CD14-positive monocyte (primary cell): ENCODE results near the gene GPR3. TPM values are rescaled to one million over a fixed set of nuclear protein-coding genes. Genes with fewer than 3 reads are reported as not detected.

ENCODE experiments used
- DNase-seq, 3 donors: peaks; one replicate each; pipeline ENCODE4 v3.0.0-alpha.2; 2011 to 2022
- H2AFZ ChIP-seq: 2 replicates; pipeline ENCODE4 v1.6.0; 2012; ENCODE audit warnings: mild to moderate bottlenecking, low read depth, low read length, inconsistent platforms; ENCODE audit not compliant: insufficient read depth, poor library complexity, severe bottlenecking
- H3K27ac ChIP-seq, 2 donors: 1 replicate in 1 of 2; 2 replicates in 1 of 2; pipeline ENCODE4 v1.5.1; 2012 to 2013; ENCODE audit warnings: low read length in 2 of 2, control low read depth in 1 of 2, inconsistent platforms in 1 of 2, low read depth in 1 of 2, mild to moderate bottlenecking in 1 of 2
- H3K27me3 ChIP-seq, 2 donors: one replicate each; pipeline versions ENCODE4 v1.6.0 to v1.6.1; 2011 to 2013; ENCODE audit warnings: low read length in 2 of 2; ENCODE audit not compliant: control insufficient read depth in 2 of 2, insufficient read depth in 2 of 2
- H3K36me3 ChIP-seq, 2 donors: replicated peaks in 1 of 2; 1 replicate in 1 of 2; 2 replicates in 1 of 2; pipeline versions ENCODE4 v1.5.1 to v1.6.1; 2012 to 2013; ENCODE audit warnings: low read length in 2 of 2, control low read depth in 1 of 2, inconsistent platforms in 1 of 2, mild to moderate bottlenecking in 1 of 2; ENCODE audit not compliant: insufficient read depth in 2 of 2, control insufficient read depth in 1 of 2
- H3K4me1 ChIP-seq, 2 donors: 1 replicate in 1 of 2; 2 replicates in 1 of 2; pipeline versions ENCODE4 v1.5.1 to v1.6.1; 2012 to 2013; ENCODE audit warnings: low read length in 2 of 2, control low read depth in 1 of 2, inconsistent platforms in 1 of 2, mild to moderate bottlenecking in 1 of 2, moderate library complexity in 1 of 2; ENCODE audit not compliant: insufficient read depth in 2 of 2, control insufficient read depth in 1 of 2
- H3K4me2 ChIP-seq: replicated peaks from 2 replicates; pipeline ENCODE3; 2012; ENCODE audit warnings: low read length, moderate library complexity, mild to moderate bottlenecking; ENCODE audit not compliant: poor library complexity, severe bottlenecking; ENCODE audit errors: extremely low read depth
- H3K4me3 ChIP-seq, 3 experiments: fragments of 200-600 bp in 1 of 3; sonication (generic) in 1 of 3; replicated peaks in 1 of 3; 1 replicate in 2 of 3; 2 replicates in 1 of 3; pipeline ENCODE4 v1.5.1; 2011 to 2013; ENCODE audit warnings: low read length in 3 of 3, mild to moderate bottlenecking in 3 of 3, control low read depth in 2 of 3, low read depth in 2 of 3, inconsistent platforms in 1 of 3, moderate library complexity in 1 of 3
- H3K79me2 ChIP-seq: 2 replicates; pipeline ENCODE4 v1.6.0; 2012; ENCODE audit warnings: mild to moderate bottlenecking, control low read depth, inconsistent platforms, low read length, moderate library complexity; ENCODE audit not compliant: insufficient read depth
- H3K9ac ChIP-seq: 2 replicates; pipeline ENCODE4 v1.6.0; 2017; ENCODE audit warnings: low read length, mild to moderate bottlenecking; ENCODE audit not compliant: insufficient read depth, poor library complexity, severe bottlenecking
- H3K9me3 ChIP-seq, 2 donors: replicated peaks in 1 of 2; 1 replicate in 1 of 2; 2 replicates in 1 of 2; pipeline versions ENCODE4 v1.5.1 to v1.6.1; 2012 to 2013; ENCODE audit warnings: low read length in 2 of 2, control low read depth in 1 of 2; ENCODE audit not compliant: control insufficient read depth in 1 of 2, insufficient read depth in 1 of 2
- H4K20me1 ChIP-seq: 2 replicates; pipeline ENCODE4 v1.6.0; 2012; ENCODE audit warnings: mild to moderate bottlenecking, low read length, control low read depth, moderate library complexity; ENCODE audit not compliant: insufficient read depth
- H3K27ac Mint-ChIP-seq, 7 donors: one replicate each; pipeline ENCODE4 v1.8.0; 2020; ENCODE audit warnings: mild to moderate bottlenecking in 7 of 7, mixed read lengths in 7 of 7, moderate library complexity in 6 of 7, inconsistent platforms in 2 of 7
- H3K27me3 Mint-ChIP-seq, 3 donors: one replicate each; pipeline ENCODE4 v1.8.0; 2021 to 2022; ENCODE audit warnings: low read depth in 3 of 3, mild to moderate bottlenecking in 3 of 3, mixed read lengths in 3 of 3, moderate library complexity in 3 of 3, inconsistent platforms in 1 of 3
- H3K36me3 Mint-ChIP-seq, 2 donors: one replicate each; pipeline ENCODE4 v1.8.0; 2020; ENCODE audit warnings: mixed read lengths in 2 of 2, inconsistent platforms in 1 of 2, mild to moderate bottlenecking in 1 of 2
- H3K4me1 Mint-ChIP-seq: one replicate; pipeline ENCODE4 v1.8.0; 2020; ENCODE audit warnings: mild to moderate bottlenecking, mixed read lengths
- H3K4me3 Mint-ChIP-seq, 2 donors: one replicate each; pipeline ENCODE4 v1.8.0; 2020; ENCODE audit warnings: mild to moderate bottlenecking in 2 of 2, mixed read lengths in 2 of 2, moderate library complexity in 1 of 2
- H3K9me3 Mint-ChIP-seq, 7 donors: one replicate each; pipeline ENCODE4 v1.8.0; 2020 to 2022; ENCODE audit warnings: mixed read lengths in 7 of 7, mild to moderate bottlenecking in 6 of 7, moderate library complexity in 6 of 7, inconsistent platforms in 2 of 7
- CTCF ChIP-seq: fragments of 200-600 bp; IDR thresholded peaks from one replicate; pipeline ENCODE4 v1.8.0; 2022; ENCODE audit warnings: antibody characterized with exemption, mild to moderate bottlenecking
- WGBS: methylation state at CpG from one replicate; pipeline ENCODE4 v1.1.5; 2013; ENCODE audit warnings: missing lambda C conversion rate; ENCODE audit not compliant: insufficient coverage; 5-methylcytosine and 5-hydroxymethylcytosine counted together
- intact Hi-C, 2 donors: fragments of 100-400 bp; cut with micrococcal nuclease; formaldehyde crosslinking; loops; one replicate each; pipeline versions ENCODE4 v1.15.0 to v1.15.1; 2023
- polyA plus RNA-seq, 3 donors: library from polyadenylated mRNA; depleted of rRNA in 1 of 3; unstranded in 2 of 3; stranded (reverse) in 1 of 3; fragments of 300-500 nt in 2 of 3; fragments of >200 nt in 1 of 3; fragmentation: Illumina TruSeq in 2 of 3; gene quantifications; 1 replicate in 2 of 3; 2 replicates in 1 of 3; pipeline ENCODE4 v1.2.3, GENCODE V29; 2012 to 2021

The GPR3 gene
- polyA plus RNA-seq, 3 donors, result 0.26 to 2.7 TPM; not detected in 1

DNA sequence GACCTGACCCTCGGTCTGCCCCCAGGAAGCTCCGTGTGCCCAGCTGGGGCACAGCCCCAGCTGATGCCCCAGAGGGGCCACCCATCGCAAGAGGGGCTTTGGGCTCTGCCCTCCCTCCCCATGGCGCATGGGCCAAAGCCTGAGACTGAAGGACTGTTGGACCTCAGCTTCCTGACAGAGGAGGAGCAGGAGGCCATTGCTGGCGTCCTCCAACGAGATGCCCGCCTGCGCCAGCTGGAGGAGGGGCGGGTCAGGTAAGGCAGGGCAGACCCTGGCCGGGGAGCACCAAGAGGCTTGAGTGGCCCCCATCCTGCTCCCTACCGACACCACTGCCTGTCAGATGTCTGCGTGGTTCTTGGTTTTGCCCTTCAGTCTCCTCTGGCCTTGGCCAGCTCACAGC, 47.1 kb upstream of the GPR3 start:
- peaks cover 27 to 35% of the 10 kb centered on the region in 2 donors for H3K36me3 Mint-ChIP-seq
- H3K27me3 ChIP-seq, result peaks cover 0 to 2% of the 10 kb centered on the region in 2 donors
- H4K20me1 ChIP-seq, result peaks cover 4% of the 10 kb centered on the region
- 87% methylated on average over 12 of the region's 12 CpGs for WGBS
- H3K4me3 Mint-ChIP-seq, result no peak overlapping the region
- H3K79me2 ChIP-seq, result peaks cover 35% of the 10 kb centered on the region
- no peaks in the 10 kb centered on the region for H3K9me3 ChIP-seq
- no peak for DNase-seq
- H3K4me3 ChIP-seq, result no peak overlapping the region
- no peak overlapping the region for H3K4me2 ChIP-seq
- H3K27ac ChIP-seq, result no peak overlapping the region
- H3K4me1 Mint-ChIP-seq, result peaks cover 52% of the 10 kb centered on the region
- no peak for TF ChIP-seq CTCF
- intact Hi-C loops, result no loop called here
- H3K4me1 ChIP-seq, result peaks cover 43 to 59% of the 10 kb centered on the region in 2 donors
- H3K9ac ChIP-seq, result no peak overlapping the region
- peaks cover 0 to 2% (median 0%) of the 10 kb centered on the region in 7 donors for H3K9me3 Mint-ChIP-seq
- no peak overlapping the region for H3K27ac Mint-ChIP-seq
- no peak overlapping the region for H2AFZ ChIP-seq
- peaks cover 0 to 11% (median 0%) of the 10 kb centered on the region in 3 donors for H3K27me3 Mint-ChIP-seq
- H3K36me3 ChIP-seq, result peaks cover 16 to 30% of the 10 kb centered on the region in 2 donors

DNA sequence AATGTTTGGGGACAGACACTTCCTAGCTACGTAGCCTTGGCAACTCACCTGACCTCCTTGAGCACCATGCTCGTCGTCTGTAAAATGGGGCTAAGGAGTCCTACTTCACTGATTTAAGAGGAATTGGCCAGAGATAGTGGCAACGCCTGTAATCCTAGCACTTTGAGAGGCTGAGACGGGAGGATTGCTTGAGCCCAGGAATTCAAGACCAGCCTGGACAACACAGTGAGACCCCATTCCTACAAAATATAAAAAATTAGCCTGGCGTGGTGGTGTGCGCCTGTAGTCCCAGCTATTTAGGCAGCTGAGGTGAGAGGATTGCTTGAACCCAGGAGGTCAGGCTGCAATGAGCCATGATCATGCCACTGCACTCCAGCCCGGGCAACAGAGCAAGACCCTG, 46.1 kb upstream of the GPR3 start:
- Mint-ChIP-seq H3K27me3 (peaks cover 0 to 11% (median 2%) of the 10 kb centered on the region in 3 donors), H3K9me3 (peaks cover 0 to 2% (median 0%) of the 10 kb centered on the region in 7 donors), H3K4me1 (peaks cover 45% of the 10 kb centered on the region), H3K4me3 (no peak overlapping the region), H3K36me3 (peaks cover 27 to 46% of the 10 kb centered on the region in 2 donors), H3K27ac (no peak overlapping the region)
- no peak for TF ChIP-seq CTCF
- Histone ChIP-seq H2AFZ (no peak overlapping the region), H4K20me1 (peaks cover 4% of the 10 kb centered on the region), H3K4me1 (peaks cover 37 to 51% of the 10 kb centered on the region in 2 donors), H3K9ac (no peak overlapping the region), H3K4me2 (no peak overlapping the region), H3K79me2 (peaks cover 35% of the 10 kb centered on the region), H3K9me3 (no peaks in the 10 kb centered on the region), H3K27me3 (peaks cover 0 to 2% of the 10 kb centered on the region in 2 donors), H3K36me3 (peaks cover 27 to 41% of the 10 kb centered on the region in 2 donors), H3K4me3 (no peak overlapping the region), H3K27ac (no peak overlapping the region)
- DNase-seq, result no peak
- intact Hi-C loops, result no loop called here
- WGBS, result no CpG with 5 or more reads among the region's 8 CpGs
